HL-60 (cell line): ENCODE measurements around the gene GPATCH11.

ENCODE experiments used
- DNase-seq, 2 experiments: peaks; one replicate each; pipeline ENCODE4 v3.0.0-alpha.2; 2010 to 2020; ENCODE audit warnings: low read depth in 1 of 2, low spot score in 1 of 2
- H3K27ac ChIP-seq: fragments of 250-450 bp; sonication (Bioruptor Pico); replicated peaks from 2 replicates; pipeline ENCODE4 v1.5.1; 2020; ENCODE audit warnings: mild to moderate bottlenecking, moderate library complexity
- H3K27me3 ChIP-seq: fragments of 250-450 bp; sonication (Bioruptor Pico); 2 replicates; pipeline ENCODE4 v1.5.1; 2021; ENCODE audit warnings: mild to moderate bottlenecking, moderate library complexity; ENCODE audit not compliant: insufficient read depth, poor library complexity, severe bottlenecking
- H3K4me3 ChIP-seq: replicated peaks from 2 replicates; pipeline ENCODE4 v1.5.1; 2011; ENCODE audit warnings: mild to moderate bottlenecking, control low read depth, low read length; ENCODE audit not compliant: insufficient read depth
- GABPA ChIP-seq: IDR thresholded peaks from 2 replicates; pipeline ENCODE4 v1.6.1; 2012; ENCODE audit warnings: low read depth
- POLR2AphosphoS5 ChIP-seq: IDR thresholded peaks from 2 replicates; pipeline ENCODE4 v1.6.1; 2012; ENCODE audit warnings: low read depth
- SPI1 ChIP-seq: IDR thresholded peaks from 2 replicates; pipeline ENCODE4 v1.6.1; 2012; ENCODE audit warnings: low read depth, mild to moderate bottlenecking, borderline replicate concordance
- TF ChIP-seq, protein P1 (sequence below): IDR thresholded peaks from 2 replicates; pipeline ENCODE4 v1.6.1; 2012; ENCODE audit warnings: low read depth; ENCODE audit not compliant: insufficient replicate concordance
- TF ChIP-seq, protein P2 (sequence below): IDR thresholded peaks from one replicate; pipeline ENCODE4 v1.5.1; 2011; ENCODE audit warnings: low read length, control low read depth, inconsistent platforms; ENCODE audit not compliant: insufficient read depth

GPATCH11 gene

DNA sequence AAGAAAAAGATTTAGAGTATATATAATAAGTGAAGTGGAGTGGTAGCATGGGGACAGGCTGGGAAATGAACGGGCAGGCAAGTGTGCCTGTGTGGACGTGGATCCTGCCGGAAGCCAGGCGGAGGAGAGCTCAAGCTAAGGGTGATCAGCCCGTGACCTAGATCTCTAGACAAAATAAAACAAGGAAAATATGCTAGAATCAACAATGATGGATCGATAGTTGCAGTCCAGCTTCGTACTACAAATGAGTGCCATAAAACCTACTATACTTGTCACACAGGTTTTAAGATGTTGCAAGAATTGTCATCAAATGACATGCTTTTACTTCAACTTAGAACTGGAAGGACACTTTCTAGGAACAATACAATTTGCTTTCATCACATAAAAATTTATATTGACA lies 64.0 kb downstream of the GPATCH11 start:
- TF ChIP-seq, protein P1, sequence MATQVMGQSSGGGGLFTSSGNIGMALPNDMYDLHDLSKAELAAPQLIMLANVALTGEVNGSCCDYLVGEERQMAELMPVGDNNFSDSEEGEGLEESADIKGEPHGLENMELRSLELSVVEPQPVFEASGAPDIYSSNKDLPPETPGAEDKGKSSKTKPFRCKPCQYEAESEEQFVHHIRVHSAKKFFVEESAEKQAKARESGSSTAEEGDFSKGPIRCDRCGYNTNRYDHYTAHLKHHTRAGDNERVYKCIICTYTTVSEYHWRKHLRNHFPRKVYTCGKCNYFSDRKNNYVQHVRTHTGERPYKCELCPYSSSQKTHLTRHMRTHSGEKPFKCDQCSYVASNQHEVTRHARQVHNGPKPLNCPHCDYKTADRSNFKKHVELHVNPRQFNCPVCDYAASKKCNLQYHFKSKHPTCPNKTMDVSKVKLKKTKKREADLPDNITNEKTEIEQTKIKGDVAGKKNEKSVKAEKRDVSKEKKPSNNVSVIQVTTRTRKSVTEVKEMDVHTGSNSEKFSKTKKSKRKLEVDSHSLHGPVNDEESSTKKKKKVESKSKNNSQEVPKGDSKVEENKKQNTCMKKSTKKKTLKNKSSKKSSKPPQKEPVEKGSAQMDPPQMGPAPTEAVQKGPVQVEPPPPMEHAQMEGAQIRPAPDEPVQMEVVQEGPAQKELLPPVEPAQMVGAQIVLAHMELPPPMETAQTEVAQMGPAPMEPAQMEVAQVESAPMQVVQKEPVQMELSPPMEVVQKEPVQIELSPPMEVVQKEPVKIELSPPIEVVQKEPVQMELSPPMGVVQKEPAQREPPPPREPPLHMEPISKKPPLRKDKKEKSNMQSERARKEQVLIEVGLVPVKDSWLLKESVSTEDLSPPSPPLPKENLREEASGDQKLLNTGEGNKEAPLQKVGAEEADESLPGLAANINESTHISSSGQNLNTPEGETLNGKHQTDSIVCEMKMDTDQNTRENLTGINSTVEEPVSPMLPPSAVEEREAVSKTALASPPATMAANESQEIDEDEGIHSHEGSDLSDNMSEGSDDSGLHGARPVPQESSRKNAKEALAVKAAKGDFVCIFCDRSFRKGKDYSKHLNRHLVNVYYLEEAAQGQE, result no peak
- TF ChIP-seq GABPA, result no peak
- TF ChIP-seq POLR2AphosphoS5, result no peak
- TF ChIP-seq, protein P2, sequence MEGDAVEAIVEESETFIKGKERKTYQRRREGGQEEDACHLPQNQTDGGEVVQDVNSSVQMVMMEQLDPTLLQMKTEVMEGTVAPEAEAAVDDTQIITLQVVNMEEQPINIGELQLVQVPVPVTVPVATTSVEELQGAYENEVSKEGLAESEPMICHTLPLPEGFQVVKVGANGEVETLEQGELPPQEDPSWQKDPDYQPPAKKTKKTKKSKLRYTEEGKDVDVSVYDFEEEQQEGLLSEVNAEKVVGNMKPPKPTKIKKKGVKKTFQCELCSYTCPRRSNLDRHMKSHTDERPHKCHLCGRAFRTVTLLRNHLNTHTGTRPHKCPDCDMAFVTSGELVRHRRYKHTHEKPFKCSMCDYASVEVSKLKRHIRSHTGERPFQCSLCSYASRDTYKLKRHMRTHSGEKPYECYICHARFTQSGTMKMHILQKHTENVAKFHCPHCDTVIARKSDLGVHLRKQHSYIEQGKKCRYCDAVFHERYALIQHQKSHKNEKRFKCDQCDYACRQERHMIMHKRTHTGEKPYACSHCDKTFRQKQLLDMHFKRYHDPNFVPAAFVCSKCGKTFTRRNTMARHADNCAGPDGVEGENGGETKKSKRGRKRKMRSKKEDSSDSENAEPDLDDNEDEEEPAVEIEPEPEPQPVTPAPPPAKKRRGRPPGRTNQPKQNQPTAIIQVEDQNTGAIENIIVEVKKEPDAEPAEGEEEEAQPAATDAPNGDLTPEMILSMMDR, result no peak
- no peak for TF ChIP-seq SPI1
- Histone ChIP-seq H3K27ac (no peak overlapping the region), H3K4me3 (no peak overlapping the region), H3K27me3 (no peaks in the 10 kb centered on the region)
- DNase-seq, result no peak
